ENCODE data around the gene EIF4G3.
A peak's percentile ranks its signal among the peaks of the same experiment; 100 is the strongest.
"Not testable (repeated sequence)": the region's sequence is repeated elsewhere in the genome, so short reads cannot be mapped to it uniquely, and the experiment has no call there.

The EIF4G3 gene

GRCh38 chr1:21149855-21150432 is 26.8 kb downstream of the EIF4G3 start:
- H3K4me1 ChIP-seq (ENCODE audit: control insufficient read depth in 1 of 2, insufficient read depth in 2 of 2, low read length in 2 of 2) = peaks cover 0 to 19% of the 10 kb centered on the region in 2 donors
- no peaks in the 10 kb centered on the region for H3K9me3 ChIP-seq (ENCODE audit: control insufficient read depth in 1 of 2, low read length in 2 of 2)
- H3K4me3 ChIP-seq (ENCODE audit: low read depth in 1 of 2, low read length in 2 of 2) = peak overlapping the region in 1 of 2 donors; percentile 19
- no peaks in the 10 kb centered on the region for H3K27me3 ChIP-seq (ENCODE audit: low read depth, low read length)
- peak overlapping the region; percentile 43 for H3K27ac ChIP-seq (ENCODE audit: low read length)
- H3K36me3 ChIP-seq (ENCODE audit: control insufficient read depth in 1 of 2, insufficient read depth in 2 of 2, low read length in 2 of 2) = peaks cover 3 to 8% of the 10 kb centered on the region in 2 donors

GRCh38 chr1:21149430-21149854 is 27.3 kb downstream of the EIF4G3 start:
- Histone ChIP-seq H3K27me3 (ENCODE audit: low read depth, low read length) (no peaks in the 10 kb centered on the region), H3K9me3 (ENCODE audit: control insufficient read depth in 1 of 2, low read length in 2 of 2) (no peaks in the 10 kb centered on the region), H3K27ac (ENCODE audit: low read length) (peak overlapping the region; percentile 43), H3K36me3 (ENCODE audit: control insufficient read depth in 1 of 2, insufficient read depth in 2 of 2, low read length in 2 of 2) (peaks cover 3 to 8% of the 10 kb centered on the region in 2 donors), H3K4me1 (ENCODE audit: control insufficient read depth in 1 of 2, insufficient read depth in 2 of 2, low read length in 2 of 2) (peaks cover 0 to 19% of the 10 kb centered on the region in 2 donors), H3K4me3 (ENCODE audit: low read depth in 1 of 2, low read length in 2 of 2) (peak overlapping the region in 1 of 2 donors; percentile 19)

GRCh38 chr1:21143752-21144151 is 32.9 kb downstream of the EIF4G3 start:
- H3K4me3 ChIP-seq (ENCODE audit: low read depth in 1 of 2, low read length in 2 of 2) = no peak overlapping the region

GRCh38 chr1:21143138-21143537 is 33.6 kb downstream of the EIF4G3 start:
- no peak overlapping the region for H3K27ac ChIP-seq (ENCODE audit: low read length)
- peaks cover 3 to 4% of the 10 kb centered on the region in 2 donors for H3K36me3 ChIP-seq (ENCODE audit: control insufficient read depth in 1 of 2, insufficient read depth in 2 of 2, low read length in 2 of 2)
- no peaks in the 10 kb centered on the region for H3K9me3 ChIP-seq (ENCODE audit: control insufficient read depth in 1 of 2, low read length in 2 of 2)
- no peak overlapping the region for H3K4me3 ChIP-seq (ENCODE audit: low read depth in 1 of 2, low read length in 2 of 2)
- H3K27me3 ChIP-seq (ENCODE audit: low read depth, low read length) = no peaks in the 10 kb centered on the region
- H3K4me1 ChIP-seq (ENCODE audit: control insufficient read depth in 1 of 2, insufficient read depth in 2 of 2, low read length in 2 of 2) = peaks cover 0 to 11% of the 10 kb centered on the region in 2 donors

More at GRCh38 chr1:21143752-21144151, 32.9 kb downstream of the EIF4G3 start:
- H3K36me3 ChIP-seq (ENCODE audit: control insufficient read depth in 1 of 2, insufficient read depth in 2 of 2, low read length in 2 of 2) = peaks cover 3 to 6% of the 10 kb centered on the region in 2 donors
- H3K9me3 ChIP-seq (ENCODE audit: control insufficient read depth in 1 of 2, low read length in 2 of 2) = no peaks in the 10 kb centered on the region
- no peak overlapping the region for H3K27ac ChIP-seq (ENCODE audit: low read length)
- H3K4me1 ChIP-seq (ENCODE audit: control insufficient read depth in 1 of 2, insufficient read depth in 2 of 2, low read length in 2 of 2) = peaks cover 0 to 11% of the 10 kb centered on the region in 2 donors
- no peaks in the 10 kb centered on the region for H3K27me3 ChIP-seq (ENCODE audit: low read depth, low read length)

- no peak overlapping the region for H3K27ac ChIP-seq (ENCODE audit: low read length)
- H3K27me3 ChIP-seq (ENCODE audit: low read depth, low read length) = no peaks in the 10 kb centered on the region
- H3K9me3 ChIP-seq (ENCODE audit: control insufficient read depth in 1 of 2, low read length in 2 of 2) = no peaks in the 10 kb centered on the region
- H3K36me3 ChIP-seq (ENCODE audit: control insufficient read depth in 1 of 2, insufficient read depth in 2 of 2, low read length in 2 of 2) = peaks cover 3 to 4% of the 10 kb centered on the region in 2 donors
- no peak overlapping the region for H3K4me3 ChIP-seq (ENCODE audit: low read depth in 1 of 2, low read length in 2 of 2)
- H3K4me1 ChIP-seq (ENCODE audit: control insufficient read depth in 1 of 2, insufficient read depth in 2 of 2, low read length in 2 of 2) = peaks cover 0 to 11% of the 10 kb centered on the region in 2 donors
Observed at GRCh38 chr1:21141030-21141429, 35.7 kb downstream of the EIF4G3 start.

GRCh38 chr1:21139601-21140000 is 37.1 kb downstream of the EIF4G3 start:
- Histone ChIP-seq H3K27me3 (ENCODE audit: low read depth, low read length) (no peaks in the 10 kb centered on the region), H3K4me3 (ENCODE audit: low read depth in 1 of 2, low read length in 2 of 2) (no peak overlapping the region), H3K36me3 (ENCODE audit: control insufficient read depth in 1 of 2, insufficient read depth in 2 of 2, low read length in 2 of 2) (peaks cover 0 to 4% of the 10 kb centered on the region in 2 donors), H3K4me1 (ENCODE audit: control insufficient read depth in 1 of 2, insufficient read depth in 2 of 2, low read length in 2 of 2) (peaks cover 0 to 11% of the 10 kb centered on the region in 2 donors), H3K9me3 (ENCODE audit: control insufficient read depth in 1 of 2, low read length in 2 of 2) (no peaks in the 10 kb centered on the region), H3K27ac (ENCODE audit: low read length) (no peak overlapping the region)

GRCh38 chr1:21136344-21136743 is 40.4 kb downstream of the EIF4G3 start:
- H3K36me3 ChIP-seq (ENCODE audit: control insufficient read depth in 1 of 2, insufficient read depth in 2 of 2, low read length in 2 of 2); H3K9me3 ChIP-seq (ENCODE audit: control insufficient read depth in 1 of 2, low read length in 2 of 2); H3K4me3 ChIP-seq (ENCODE audit: low read depth in 1 of 2, low read length in 2 of 2); H3K27ac ChIP-seq (ENCODE audit: low read length); H3K27me3 ChIP-seq (ENCODE audit: low read depth, low read length): not testable (repeated sequence)
- peaks cover 0 to 11% of the 10 kb centered on the region in 2 donors for H3K4me1 ChIP-seq (ENCODE audit: control insufficient read depth in 1 of 2, insufficient read depth in 2 of 2, low read length in 2 of 2)

- H3K27me3 ChIP-seq (ENCODE audit: low read depth, low read length) = no peaks in the 10 kb centered on the region
Observed at GRCh38 chr1:21131200-21131599, 45.5 kb downstream of the EIF4G3 start.

GRCh38 chr1:21129407-21129806 is 47.3 kb downstream of the EIF4G3 start:
- no peak overlapping the region for H3K27ac ChIP-seq (ENCODE audit: low read length)
- no peaks in the 10 kb centered on the region for H3K9me3 ChIP-seq (ENCODE audit: control insufficient read depth in 1 of 2, low read length in 2 of 2)
- no peaks in the 10 kb centered on the region for H3K27me3 ChIP-seq (ENCODE audit: low read depth, low read length)
- H3K36me3 ChIP-seq (ENCODE audit: control insufficient read depth in 1 of 2, insufficient read depth in 2 of 2, low read length in 2 of 2) = no peaks in the 10 kb centered on the region
- H3K4me1 ChIP-seq (ENCODE audit: control insufficient read depth in 1 of 2, insufficient read depth in 2 of 2, low read length in 2 of 2) = peaks cover 0 to 7% of the 10 kb centered on the region in 2 donors
- H3K4me3 ChIP-seq (ENCODE audit: low read depth in 1 of 2, low read length in 2 of 2) = no peak overlapping the region

More at GRCh38 chr1:21131200-21131599, 45.5 kb downstream of the EIF4G3 start:
- Histone ChIP-seq H3K4me1 (ENCODE audit: control insufficient read depth in 1 of 2, insufficient read depth in 2 of 2, low read length in 2 of 2) (no peaks in the 10 kb centered on the region), H3K9me3 (ENCODE audit: control insufficient read depth in 1 of 2, low read length in 2 of 2) (no peaks in the 10 kb centered on the region), H3K4me3 (ENCODE audit: low read depth in 1 of 2, low read length in 2 of 2) (no peak overlapping the region), H3K36me3 (ENCODE audit: control insufficient read depth in 1 of 2, insufficient read depth in 2 of 2, low read length in 2 of 2) (no peaks in the 10 kb centered on the region), H3K27ac (ENCODE audit: low read length) (no peak overlapping the region)

GRCh38 chr1:21126324-21126723 is 50.4 kb downstream of the EIF4G3 start:
- H3K27ac ChIP-seq (ENCODE audit: low read length) = no peak overlapping the region
- H3K9me3 ChIP-seq (ENCODE audit: control insufficient read depth in 1 of 2, low read length in 2 of 2) = no peaks in the 10 kb centered on the region
- peaks cover 0 to 4% of the 10 kb centered on the region in 2 donors for H3K36me3 ChIP-seq (ENCODE audit: control insufficient read depth in 1 of 2, insufficient read depth in 2 of 2, low read length in 2 of 2)

GRCh38 chr1:21124846-21125245 is 51.9 kb downstream of the EIF4G3 start:
- H3K27ac ChIP-seq (ENCODE audit: low read length) = no peak overlapping the region
- H3K36me3 ChIP-seq (ENCODE audit: control insufficient read depth in 1 of 2, insufficient read depth in 2 of 2, low read length in 2 of 2) = peaks cover 0 to 4% of the 10 kb centered on the region in 2 donors
- no peaks in the 10 kb centered on the region for H3K9me3 ChIP-seq (ENCODE audit: control insufficient read depth in 1 of 2, low read length in 2 of 2)

More at GRCh38 chr1:21126324-21126723, 50.4 kb downstream of the EIF4G3 start:
- Histone ChIP-seq H3K4me3 (ENCODE audit: low read depth in 1 of 2, low read length in 2 of 2) (no peak overlapping the region), H3K27me3 (ENCODE audit: low read depth, low read length) (no peaks in the 10 kb centered on the region), H3K4me1 (ENCODE audit: control insufficient read depth in 1 of 2, insufficient read depth in 2 of 2, low read length in 2 of 2) (peaks cover 5 to 16% of the 10 kb centered on the region in 2 donors)

More at GRCh38 chr1:21124846-21125245, 51.9 kb downstream of the EIF4G3 start:
- Histone ChIP-seq H3K27me3 (ENCODE audit: low read depth, low read length) (no peaks in the 10 kb centered on the region), H3K4me1 (ENCODE audit: control insufficient read depth in 1 of 2, insufficient read depth in 2 of 2, low read length in 2 of 2) (peaks cover 5 to 16% of the 10 kb centered on the region in 2 donors), H3K4me3 (ENCODE audit: low read depth in 1 of 2, low read length in 2 of 2) (no peak overlapping the region)

Measured in muscle layer of duodenum (tissue), 2 donors.